Tibial nerve (tissue), 4 donors: ENCODE results near the gene GON4L.
"Not testable (repeated sequence)": the region's sequence is repeated elsewhere in the genome, so short reads cannot be mapped to it uniquely, and the experiment has no call there.

Source experiments
- EP300 ChIP-seq, 2 donors: sonication (generic); formaldehyde crosslinking; IDR thresholded peaks; one replicate each; pipeline ENCODE4 v1.6.1; 2017; ENCODE audit warnings: antibody characterized with exemption in 2 of 2, mild to moderate bottlenecking in 1 of 2
- POLR2A ChIP-seq, 2 donors: fragments of 450-650 bp; IDR thresholded peaks; one replicate each; pipeline ENCODE4 v1.6.1; 2017; ENCODE audit warnings: antibody characterized with exemption in 2 of 2, mild to moderate bottlenecking in 2 of 2, moderate library complexity in 2 of 2
- TF ChIP-seq, protein P1 (sequence below), 5 experiments: fragments of 200-600 bp in 3 of 5; fragments of 450-650 bp in 2 of 5; sonication (generic) in 3 of 5; IDR thresholded peaks; one replicate each; pipeline ENCODE4 v1.5.1; 2016 to 2019; ENCODE audit warnings: antibody characterized with exemption in 5 of 5, mild to moderate bottlenecking in 3 of 5, moderate library complexity in 2 of 5

DNA sequence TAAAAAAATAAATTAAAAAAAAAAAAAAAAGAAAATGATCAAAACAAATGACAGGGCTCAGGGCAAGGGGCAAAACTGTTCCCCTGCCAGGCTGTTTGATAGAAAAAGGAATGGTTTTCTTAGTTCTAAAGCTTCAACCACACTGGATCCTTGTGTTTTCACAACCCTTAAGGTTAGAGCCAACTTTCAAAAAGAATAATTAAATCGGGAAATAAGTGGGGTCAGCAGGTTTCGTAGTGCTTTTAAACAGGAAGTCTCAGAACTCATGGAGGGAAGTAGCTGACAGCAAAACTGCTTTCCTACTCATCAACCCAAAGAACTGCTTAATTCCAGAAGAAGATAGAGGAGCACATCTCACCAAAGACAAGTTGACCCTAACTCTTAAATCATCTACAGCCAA lies 155.3 kb downstream of the GON4L start:
- not testable (repeated sequence) for TF ChIP-seq POLR2A, EP300 (IDR thresholded peaks at IDR 0.05)
- TF ChIP-seq, protein P1, sequence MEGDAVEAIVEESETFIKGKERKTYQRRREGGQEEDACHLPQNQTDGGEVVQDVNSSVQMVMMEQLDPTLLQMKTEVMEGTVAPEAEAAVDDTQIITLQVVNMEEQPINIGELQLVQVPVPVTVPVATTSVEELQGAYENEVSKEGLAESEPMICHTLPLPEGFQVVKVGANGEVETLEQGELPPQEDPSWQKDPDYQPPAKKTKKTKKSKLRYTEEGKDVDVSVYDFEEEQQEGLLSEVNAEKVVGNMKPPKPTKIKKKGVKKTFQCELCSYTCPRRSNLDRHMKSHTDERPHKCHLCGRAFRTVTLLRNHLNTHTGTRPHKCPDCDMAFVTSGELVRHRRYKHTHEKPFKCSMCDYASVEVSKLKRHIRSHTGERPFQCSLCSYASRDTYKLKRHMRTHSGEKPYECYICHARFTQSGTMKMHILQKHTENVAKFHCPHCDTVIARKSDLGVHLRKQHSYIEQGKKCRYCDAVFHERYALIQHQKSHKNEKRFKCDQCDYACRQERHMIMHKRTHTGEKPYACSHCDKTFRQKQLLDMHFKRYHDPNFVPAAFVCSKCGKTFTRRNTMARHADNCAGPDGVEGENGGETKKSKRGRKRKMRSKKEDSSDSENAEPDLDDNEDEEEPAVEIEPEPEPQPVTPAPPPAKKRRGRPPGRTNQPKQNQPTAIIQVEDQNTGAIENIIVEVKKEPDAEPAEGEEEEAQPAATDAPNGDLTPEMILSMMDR (IDR thresholded peaks at IDR 0.05), result not testable (repeated sequence)
